GM19023 (cell line): ENCODE results near the gene RBM44.
"Not testable (repeated sequence)": the region's sequence is repeated elsewhere in the genome, so short reads cannot be mapped to it uniquely, and the experiment has no call there.

Source experiments
- ATAC-seq: cut with Tn5 transposase; IDR thresholded peaks from one replicate; pipeline ENCODE4 v1.9.1; 2021; ENCODE audit warnings: mild to moderate bottlenecking, moderate library complexity; ENCODE audit not compliant: unreplicated experiment

Gene RBM44

DNA sequence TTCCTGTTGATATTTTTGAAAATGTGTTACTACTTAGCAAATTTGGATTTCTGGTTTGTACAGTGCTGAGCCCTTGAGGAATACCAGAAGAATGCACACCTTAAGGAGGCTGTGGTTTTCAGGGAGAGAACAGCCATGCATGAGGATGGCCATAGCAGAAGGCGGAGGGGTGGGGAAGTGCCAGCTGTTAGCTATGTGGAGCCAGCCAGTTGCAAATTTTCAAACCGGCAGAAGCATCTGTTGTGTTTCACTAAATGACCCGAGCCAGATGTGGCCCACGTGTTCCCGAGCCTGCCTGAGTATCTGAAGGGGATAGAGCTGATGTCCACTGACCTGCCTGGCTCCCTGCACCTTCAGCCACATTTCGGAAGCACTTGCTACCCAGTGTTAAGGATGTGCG is 16.4 kb upstream of the RBM44 start:
- ATAC-seq, result no peak

DNA sequence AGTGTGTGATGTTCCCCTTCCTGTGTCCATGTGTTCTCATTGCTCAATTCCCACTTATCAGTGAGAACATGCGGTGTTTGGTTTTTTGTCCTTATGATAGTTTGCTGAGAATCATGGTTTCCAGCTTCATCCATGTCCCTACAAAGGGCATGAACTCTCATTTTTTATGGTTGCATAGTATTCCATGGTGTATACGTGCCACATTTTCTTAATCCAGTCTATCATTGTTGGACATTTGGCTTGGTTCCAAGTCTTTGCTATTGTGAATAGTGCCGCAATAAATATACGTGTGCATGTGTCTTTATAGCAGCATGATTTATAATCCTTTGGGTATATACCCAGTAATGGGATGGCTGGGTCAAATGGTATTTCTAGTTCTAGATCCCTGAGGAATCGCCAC is 14.9 kb upstream of the RBM44 start:
- not testable (repeated sequence) for ATAC-seq

DNA sequence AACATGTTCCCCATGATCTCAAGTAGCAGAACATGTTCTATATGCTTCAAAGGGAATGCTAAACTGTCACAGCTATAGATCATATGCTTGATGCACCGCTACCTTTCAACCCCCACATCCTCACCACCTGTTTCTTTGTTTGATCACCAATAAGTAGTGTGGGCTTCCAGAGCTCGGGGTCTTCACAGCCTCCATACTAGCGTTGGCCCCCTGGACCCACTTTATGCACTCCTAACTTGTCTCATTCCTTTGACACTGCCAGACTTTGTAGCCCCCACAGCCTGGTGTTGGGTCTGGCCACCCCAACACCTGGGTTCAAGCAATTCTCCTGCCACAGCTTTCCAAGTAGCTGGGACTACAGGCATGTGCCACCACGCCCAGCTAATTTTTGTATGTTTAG is 11.6 kb upstream of the RBM44 start:
- no peak for ATAC-seq

DNA sequence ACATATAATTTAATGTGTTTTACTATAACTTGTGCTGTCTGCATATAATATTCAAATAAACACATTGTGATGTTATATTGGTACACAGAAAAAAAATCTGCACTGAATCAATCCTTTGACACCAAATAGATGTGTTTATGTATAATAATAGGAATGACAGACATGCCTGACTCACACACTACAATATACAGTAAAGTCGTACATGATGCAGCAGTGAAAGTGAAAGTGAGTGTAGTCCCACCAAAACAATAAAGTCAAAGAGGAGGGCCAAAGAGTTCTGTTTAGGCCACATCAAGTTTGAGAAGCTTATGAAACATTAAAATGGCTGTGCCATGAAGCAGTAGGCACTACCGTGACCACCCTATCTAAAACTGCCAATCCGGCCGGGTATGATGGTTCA is 8.2 kb upstream of the RBM44 start:
- ATAC-seq, result no peak

DNA sequence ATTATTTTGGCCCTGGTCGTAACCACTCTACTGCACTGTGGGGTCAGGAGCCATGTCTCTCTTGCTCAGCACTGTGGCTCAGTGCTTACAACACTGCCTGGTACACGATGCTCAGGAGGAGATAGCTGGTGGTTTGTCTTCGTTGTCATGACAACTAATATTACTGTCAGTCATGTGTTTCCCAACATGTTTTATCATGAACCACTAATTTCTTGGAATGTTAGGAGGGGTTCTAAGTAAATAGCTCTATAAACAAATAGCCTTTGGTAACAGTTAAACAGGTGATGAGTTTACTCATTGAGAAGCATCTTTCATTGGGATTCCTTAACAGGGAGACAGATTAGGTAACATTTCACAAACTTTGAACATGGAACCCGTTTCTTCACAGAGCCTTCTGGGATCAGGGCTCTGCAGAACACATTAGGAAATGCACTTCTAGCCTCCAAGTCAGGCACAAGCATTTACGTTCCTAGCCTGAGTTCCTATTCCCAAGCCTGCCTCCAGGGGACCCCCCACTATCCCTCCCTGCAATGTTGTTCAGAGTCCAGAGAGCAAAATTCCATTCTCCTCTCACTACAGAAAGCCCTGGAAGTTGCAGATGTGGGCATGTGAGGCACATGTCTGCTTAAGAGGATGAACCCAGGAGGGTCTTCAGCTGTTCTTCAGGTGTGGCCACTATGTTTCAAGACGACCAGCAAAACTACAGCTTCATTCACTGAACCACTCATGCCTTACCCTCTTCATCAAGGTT is 6.4 kb upstream of the RBM44 start:
- no peak for ATAC-seq

DNA sequence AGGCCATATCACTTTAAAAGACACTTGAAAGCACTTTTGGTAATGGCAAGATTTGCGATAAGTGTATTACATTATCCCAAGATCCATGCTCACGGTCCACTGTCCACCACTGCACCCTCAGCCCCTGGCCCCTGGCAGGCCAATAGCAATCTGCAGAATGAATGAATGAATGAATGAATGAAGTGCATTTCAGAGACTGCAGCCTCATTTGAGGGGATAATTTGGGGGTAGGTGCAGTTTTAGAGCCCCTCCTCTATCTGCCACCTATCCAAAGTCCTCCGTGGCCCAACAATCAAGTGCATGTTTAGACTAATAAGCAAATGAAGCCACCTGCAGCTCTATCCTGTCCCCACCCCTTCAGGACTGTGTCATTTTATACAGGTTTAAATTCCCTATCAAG is 1.3 kb upstream of the RBM44 start:
- no peak for ATAC-seq

DNA sequence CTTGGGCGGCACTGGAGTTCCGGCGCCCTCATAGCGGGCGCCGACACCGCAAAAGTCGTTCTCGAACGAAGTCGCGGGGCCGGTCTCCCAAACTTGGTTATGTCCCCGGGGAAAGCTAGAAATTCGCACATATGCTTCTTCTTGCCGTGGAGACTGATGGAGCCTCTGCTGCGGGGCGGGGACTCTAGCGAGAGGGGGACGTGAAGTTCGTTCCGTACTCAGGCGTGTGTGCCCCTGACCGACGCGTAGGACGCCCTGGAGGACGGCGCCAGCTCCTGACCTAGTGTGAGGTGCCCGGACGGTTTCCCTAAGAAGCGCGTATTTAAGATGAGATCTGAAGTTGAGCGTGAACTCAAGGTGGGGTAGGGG is 465 bp downstream of the RBM44 start:
- ATAC-seq, result no peak

DNA sequence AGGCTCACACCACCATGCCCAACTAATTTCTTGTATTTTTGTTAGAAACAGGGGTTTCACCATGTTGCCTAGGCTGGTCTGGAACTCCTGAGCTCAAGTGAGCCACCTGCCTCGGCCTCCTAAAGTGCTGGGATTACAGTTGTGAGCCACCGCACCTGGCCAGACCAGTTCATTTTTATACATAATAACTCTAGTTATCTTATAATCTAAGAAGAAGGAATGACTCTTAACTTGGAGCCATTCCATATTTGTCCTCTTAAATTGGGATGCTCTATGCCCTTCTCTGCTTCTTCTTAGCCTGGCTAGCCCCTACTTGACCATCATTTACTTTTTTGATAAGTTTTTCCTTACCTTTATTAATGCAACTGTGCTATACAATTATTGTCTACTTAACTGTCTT is 2.9 kb downstream of the RBM44 start:
- no peak for ATAC-seq

DNA sequence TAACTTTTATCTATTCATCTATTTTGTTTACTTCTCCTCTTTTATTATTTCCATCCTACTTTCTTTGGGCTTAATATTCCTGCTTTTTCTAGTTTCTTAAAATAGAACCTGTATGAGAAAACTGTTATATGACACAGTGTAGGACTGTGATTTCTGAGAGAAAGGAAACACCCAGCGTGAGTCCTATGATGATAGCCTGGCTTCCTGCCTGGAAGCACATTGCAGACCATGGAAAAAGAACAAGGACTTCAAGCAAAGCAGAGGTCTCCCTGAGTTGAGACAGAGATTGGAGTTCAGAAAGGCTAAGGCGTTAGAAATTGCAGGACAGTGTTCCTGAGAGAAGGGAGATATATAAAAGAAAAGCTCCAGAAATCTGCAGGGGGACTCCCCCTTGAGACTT is 7.8 kb downstream of the RBM44 start:
- no peak for ATAC-seq

DNA sequence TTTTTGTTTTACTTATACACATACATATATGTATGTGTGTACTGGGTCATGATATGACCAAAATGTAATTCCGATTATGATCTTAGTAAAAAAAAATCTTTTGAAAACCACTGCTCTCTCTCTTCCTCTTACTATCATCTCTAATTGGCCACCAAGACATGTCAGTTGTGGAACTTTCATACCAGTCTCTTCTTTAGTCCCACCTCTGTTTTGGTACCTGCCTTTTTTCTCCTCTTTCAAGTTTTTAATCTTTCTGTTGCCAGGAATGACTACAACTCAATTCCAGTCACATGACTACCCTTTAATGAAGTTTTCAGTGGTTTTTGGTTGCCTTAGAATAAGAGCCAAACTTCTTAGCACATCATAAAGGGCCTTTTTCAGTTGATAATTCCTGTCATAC is 17.1 kb downstream of the RBM44 start:
- ATAC-seq, result no peak

DNA sequence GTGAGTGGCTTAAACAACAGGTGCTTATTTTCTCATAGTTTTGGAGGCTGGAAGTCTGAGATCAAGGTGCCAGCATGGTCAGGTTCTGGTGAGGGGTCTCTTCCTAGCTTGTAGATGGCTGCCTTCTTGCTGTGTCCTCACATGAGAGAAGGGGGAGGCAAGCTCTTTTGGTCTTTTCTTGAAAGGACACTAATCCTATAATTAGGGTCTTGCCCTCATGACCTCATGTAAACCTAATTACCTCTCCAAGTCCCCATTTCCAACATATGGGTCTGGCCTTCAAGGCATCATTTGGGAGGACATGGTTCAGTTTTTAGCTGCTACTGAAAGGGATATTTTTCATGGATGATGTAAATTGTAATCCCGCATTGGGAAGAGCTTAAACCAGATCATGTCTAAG is 18.0 kb downstream of the RBM44 start:
- no peak for ATAC-seq

DNA sequence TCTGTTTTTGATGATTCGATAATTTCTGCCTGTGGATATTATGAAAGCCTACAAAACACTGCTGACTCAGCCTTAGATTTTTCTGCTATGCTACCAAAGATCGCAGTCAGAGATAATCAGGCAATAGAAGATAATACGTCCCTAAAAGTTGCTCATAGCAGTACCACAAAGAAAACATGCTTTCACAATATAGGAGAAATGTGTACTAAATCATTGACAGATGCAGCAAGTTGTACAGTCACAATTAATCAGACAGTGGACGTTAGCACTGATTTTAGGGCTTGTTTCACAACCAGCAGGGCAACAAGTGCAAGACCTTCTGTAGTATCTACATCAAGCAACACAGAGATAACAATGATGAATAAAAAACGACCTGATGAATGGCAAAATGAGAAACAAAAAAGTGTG is 19.5 kb downstream of the RBM44 start:
- ATAC-seq, result no peak

DNA sequence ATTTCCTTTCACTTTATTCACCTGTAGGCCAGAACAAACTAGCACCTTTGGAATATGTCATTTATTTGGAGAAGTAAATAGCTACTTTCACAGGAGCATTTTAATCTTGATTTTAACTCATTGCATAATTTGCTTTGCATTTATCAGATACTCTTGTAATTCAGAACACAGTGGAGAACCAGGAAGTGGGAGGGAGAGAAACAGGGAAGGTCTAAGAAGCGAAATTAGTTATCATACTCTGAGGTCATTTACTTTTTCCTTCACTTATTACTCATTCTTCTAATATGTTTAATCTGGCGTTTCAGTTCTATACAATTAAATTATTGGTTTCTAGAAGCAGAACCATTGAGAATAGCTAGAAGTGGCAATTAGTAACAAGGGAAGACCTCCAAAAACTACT is 20.7 kb downstream of the RBM44 start:
- no peak for ATAC-seq

DNA sequence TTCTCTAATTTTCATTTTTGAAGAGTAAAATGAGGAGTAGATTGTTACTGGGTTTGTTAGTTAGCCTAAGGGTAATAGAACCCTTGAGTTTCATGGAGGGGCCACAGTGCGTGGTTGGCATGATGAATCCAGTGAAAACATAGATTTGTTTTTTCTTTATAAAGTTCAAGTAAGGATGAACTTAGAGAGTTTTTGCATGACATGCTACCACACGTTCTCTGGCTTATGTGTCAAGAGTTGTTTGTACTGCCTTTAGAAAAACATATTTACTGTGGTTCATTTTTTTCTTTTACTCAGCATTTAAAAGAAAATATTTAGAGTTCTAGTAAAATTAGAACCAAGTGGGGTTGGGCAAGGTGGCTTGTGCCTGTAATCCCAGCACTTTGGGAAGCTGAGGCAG is 21.8 kb downstream of the RBM44 start:
- ATAC-seq, result no peak

DNA sequence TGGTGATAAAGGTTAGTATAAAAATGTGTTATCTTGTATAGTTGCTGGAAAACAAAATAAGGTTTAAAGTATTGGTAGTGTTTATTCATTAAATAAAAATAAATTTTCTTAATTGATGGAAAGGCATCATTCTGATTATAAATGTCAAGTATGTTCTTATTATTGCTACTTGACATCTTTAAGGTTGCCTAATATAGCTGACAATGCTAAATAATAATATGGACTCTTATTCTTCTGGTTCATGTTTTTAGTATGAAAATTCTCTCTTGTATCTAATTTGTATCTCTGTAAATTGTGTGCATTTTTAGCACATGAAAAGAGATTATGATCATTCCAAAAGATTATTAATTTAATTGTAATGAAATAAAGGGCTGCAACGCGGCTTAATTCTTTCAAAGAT is 25.0 kb downstream of the RBM44 start:
- no peak for ATAC-seq

DNA sequence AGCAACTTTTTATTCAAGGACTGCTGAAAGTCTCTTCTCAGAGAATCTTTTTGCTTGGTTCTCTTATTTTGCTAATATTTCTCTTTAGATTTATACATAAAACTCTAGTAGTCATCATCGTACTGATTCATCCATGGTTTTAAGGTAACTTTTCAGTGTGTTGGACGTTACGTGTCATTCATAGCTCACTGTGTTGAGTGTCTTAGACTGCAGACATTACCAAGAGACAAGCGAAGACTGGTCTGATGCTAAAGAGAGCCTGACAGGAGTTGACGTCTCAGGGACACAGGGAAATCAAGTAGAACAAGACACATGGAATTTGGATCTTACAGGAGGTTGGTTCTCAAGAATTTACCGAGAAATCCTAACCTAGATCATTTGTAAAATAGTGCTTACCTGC is 25.5 kb downstream of the RBM44 start:
- no peak for ATAC-seq

DNA sequence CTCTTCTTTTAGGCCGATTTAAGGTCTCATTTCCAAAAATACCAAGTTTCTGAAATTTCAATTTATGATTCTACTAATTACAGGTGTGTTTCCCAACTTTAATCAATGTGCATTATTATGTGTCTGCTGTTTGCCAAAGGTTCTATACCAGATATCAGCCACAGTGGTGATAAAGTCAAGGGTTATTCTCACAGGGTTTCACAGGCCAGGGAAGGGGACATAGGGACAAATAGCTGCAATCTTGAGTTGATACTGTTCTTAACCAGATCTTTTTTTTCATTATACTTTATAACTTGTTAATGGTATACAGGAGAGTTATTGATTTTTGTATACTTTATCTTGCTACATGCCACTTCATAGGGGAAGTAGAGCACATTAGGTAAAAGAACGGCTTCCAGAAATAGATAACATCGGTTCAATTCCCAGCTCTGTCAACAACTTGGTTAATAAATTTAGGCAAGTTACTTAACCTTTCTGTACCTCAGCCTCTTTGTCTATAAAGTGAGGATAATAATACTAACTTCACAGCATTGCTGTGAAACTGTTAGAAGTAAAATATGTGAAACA is 28.9 kb downstream of the RBM44 start:
- no peak for ATAC-seq

DNA sequence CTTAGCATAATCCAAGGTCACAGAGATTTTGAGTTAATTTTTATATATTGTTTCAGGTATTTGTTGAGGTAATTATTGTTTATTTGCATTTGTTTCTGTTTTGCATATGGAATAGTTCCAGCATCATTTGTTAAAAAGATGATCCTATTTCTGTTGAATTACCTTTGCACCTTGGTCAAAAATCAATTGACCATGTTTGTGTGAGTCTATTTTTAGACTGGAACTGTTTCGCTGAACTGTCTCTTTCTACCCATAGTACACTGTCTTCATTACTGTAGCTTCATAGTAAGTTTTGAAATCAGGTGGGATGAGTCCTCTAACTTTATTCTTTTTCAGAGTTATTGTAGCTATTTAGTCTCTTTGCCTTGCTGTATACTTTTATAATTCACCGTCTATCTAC is 31.9 kb downstream of the RBM44 start:
- ATAC-seq, result no peak

DNA sequence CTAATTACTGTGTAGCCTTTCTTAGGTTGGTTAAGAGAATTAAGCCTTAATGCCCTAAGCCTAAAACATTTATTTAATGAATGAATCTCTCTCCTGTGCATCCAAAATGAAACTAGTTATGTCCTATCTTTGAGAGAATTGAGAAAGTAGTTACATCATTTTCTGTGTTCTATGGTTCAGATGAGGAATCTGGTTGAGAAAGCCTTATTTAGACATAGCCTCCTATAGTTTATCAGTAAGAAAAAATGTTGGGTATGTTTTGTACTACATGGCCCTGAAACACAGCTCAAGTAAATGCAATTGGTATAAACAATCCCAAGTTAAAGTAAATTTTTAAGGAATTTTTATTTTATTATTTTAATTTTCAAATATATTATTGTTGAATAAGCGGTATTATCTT is 35.0 kb downstream of the RBM44 start:
- ATAC-seq, result no peak

DNA sequence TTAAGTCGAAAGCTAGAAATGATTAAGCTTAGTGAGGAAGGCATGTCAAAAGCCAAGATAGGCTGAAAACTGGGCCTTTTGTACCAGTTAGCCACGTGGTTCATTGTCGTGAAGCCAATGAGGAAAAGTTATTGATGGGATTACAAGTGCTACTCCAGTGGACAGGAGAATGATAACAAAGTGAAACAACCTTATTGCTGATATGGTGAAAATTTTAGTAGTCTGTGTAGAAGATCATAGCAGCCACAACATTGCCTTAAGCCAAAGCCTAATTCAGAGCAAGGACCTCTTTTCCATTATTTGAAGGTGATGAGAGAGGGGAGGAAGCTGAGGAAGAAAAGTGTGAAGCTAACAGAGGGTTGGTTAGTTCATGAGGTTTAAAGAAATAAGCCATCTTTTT is 36.8 kb downstream of the RBM44 start:
- ATAC-seq, result no peak

DNA sequence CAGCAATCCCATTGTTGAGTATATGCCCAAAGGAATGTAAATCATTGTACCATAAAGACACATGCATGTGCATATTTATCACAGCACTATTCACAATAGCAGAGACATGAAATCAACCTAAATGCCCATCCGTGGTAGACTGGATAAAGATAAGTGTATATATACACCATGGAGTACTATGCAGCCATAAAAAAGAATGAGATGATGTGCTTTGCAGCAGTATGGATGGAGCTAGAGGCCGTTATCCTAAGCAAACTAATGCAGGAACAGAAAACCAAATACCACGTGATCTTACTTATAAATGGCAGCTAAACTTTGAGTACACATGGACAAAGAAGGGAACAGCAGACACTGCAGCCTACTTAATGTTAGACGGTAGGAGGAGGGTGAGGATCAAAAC is 42.5 kb downstream of the RBM44 start:
- no peak for ATAC-seq

DNA sequence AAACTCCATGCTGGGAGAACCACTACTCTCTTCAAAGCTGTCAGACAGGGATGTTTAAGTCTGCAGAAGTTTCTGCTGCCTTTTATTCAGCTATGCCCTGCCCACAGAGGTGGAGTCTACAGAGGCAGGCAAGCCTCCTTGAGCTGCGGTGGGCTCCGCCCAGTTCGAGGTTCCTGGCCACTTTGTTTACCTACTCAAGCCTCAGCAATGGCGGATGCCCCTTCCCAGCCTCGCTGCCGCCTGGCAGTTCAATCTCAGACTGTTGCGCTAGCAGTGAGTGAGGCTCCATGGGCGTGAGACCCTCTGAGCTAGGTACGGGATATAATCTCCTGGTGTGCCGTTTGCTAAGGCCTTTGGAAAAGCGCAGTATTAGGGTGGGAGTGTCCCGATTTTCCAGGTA is 50.4 kb downstream of the RBM44 start:
- not testable (repeated sequence) for ATAC-seq

DNA sequence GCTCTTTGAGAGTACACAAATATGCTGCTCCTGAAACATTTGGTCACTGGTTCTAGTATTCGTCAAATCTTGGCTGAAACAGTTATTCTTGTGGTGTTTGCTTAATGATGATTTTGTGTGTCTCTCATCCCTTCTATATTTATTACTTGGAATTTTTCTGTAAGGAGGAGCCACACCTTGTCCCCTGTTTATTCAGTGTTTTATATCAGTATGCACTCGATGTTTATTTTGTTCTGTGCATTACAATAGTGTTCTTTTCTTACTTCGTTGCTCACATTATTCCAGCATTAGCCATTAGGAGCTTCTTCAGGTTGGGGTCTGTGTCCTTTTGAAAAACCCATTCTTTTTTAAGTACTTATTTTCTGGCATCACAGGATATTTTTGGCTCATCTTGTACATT is 55.7 kb downstream of the RBM44 start:
- ATAC-seq, result no peak
